Panc1 (cell line): ENCODE measurements around the gene LHX3. TPM values are rescaled to one million over a fixed set of nuclear protein-coding genes. Genes with fewer than 3 reads are reported as not detected.

ENCODE experiments used
- ATAC-seq: fragments of 200-7000 bp; cut with Tn5 transposase; 2 replicates; pipeline ENCODE4 v1.9.1; 2020; ENCODE audit warnings: mild to moderate bottlenecking, moderate library complexity
- BruUV-seq: library from RNA; stranded (reverse); fragments of 400-500 nt; replicated peaks from 2 replicates; lab custom pipeline; 2021; lab: Mats Ljungman, UMichigan
- CTCF ChIA-PET: fragments of 300-600 bp; sonication (Branson Sonifier 250); formaldehyde crosslinking; loops from one replicate; lab custom pipeline; 2022; ENCODE audit warnings: antibody characterized with exemption; lab: Charles Lee
- POLR2A ChIA-PET: fragments of 300-600 bp; sonication (Branson Sonifier 250); formaldehyde crosslinking; loops from one replicate; lab custom pipeline; 2022; ENCODE audit warnings: antibody characterized with exemption; lab: Charles Lee
- DNase-seq: peaks from one replicate; pipeline ENCODE4 v3.0.0-alpha.2; 2010; ENCODE audit warnings: low read depth, low spot score
- H3K27ac ChIP-seq: 2 replicates; pipeline ENCODE4 v1.5.1; 2011; ENCODE audit warnings: mild to moderate bottlenecking, low read length, inconsistent platforms
- H3K27me3 ChIP-seq: fragments of 200-500 bp; sonication (Bioruptor generic); 2 replicates; pipeline ENCODE4 v1.6.0; 2014; ENCODE audit warnings: low read length, inconsistent platforms; ENCODE audit not compliant: control insufficient read depth, insufficient read depth
- H3K36me3 ChIP-seq: fragments of 200-500 bp; sonication (Bioruptor generic); 2 replicates; pipeline ENCODE4 v1.5.1; 2014; ENCODE audit warnings: inconsistent platforms, mild to moderate bottlenecking, low read length, moderate library complexity; ENCODE audit not compliant: control insufficient read depth, insufficient read depth
- H3K4me1 ChIP-seq: 2 replicates; pipeline ENCODE4 v1.5.1; 2011; ENCODE audit warnings: inconsistent platforms, mild to moderate bottlenecking, low read length, moderate library complexity; ENCODE audit not compliant: control insufficient read depth, insufficient read depth
- H3K4me3 ChIP-seq, 2 experiments: 2 replicates each; pipeline ENCODE4 v1.5.1; 2011 to 2012; ENCODE audit warnings: low read depth in 2 of 2, low read length in 2 of 2, mild to moderate bottlenecking in 2 of 2, inconsistent platforms in 1 of 2, moderate library complexity in 1 of 2
- H3K9me3 ChIP-seq: fragments of 200-500 bp; sonication (Bioruptor generic); 2 replicates; pipeline ENCODE4 v1.5.1; 2014; ENCODE audit warnings: low read depth, mild to moderate bottlenecking, inconsistent platforms, low read length, moderate library complexity; ENCODE audit not compliant: control insufficient read depth, insufficient read depth
- POLR2AphosphoS5 ChIP-seq: IDR thresholded peaks from 2 replicates; pipeline ENCODE4 v1.6.1; 2012; ENCODE audit warnings: mild to moderate bottlenecking, low read depth, low read length, moderate library complexity
- SIN3A ChIP-seq: IDR thresholded peaks from 2 replicates; pipeline ENCODE4 v1.6.1; 2012; ENCODE audit warnings: low read depth, mild to moderate bottlenecking, low read length, moderate library complexity, borderline replicate concordance; ENCODE audit not compliant: insufficient read depth
- TCF7L2 ChIP-seq: IDR thresholded peaks from 2 replicates; pipeline ENCODE4 v1.6.1; 2011; ENCODE audit warnings: mild to moderate bottlenecking, low read depth, low read length, inconsistent platforms
- in situ Hi-C: cut with HindIII; loops from 2 replicates; pipeline ENCODE4 v1.10.0; 2016; ENCODE audit warnings: low sequenced_read_pairs, low pct_unique_long_range_greater_than_20kb
- intact Hi-C: fragments of 100-400 bp; cut with micrococcal nuclease; formaldehyde crosslinking; loops from one replicate; pipeline ENCODE4 v1.10.0; 2022; ENCODE audit not compliant: unreplicated experiment
- total RNA-seq: library from RNA; stranded (reverse); gene quantifications from one replicate; pipeline ENCODE4 v1.2.1, GENCODE V29; 2021; ENCODE audit not compliant: unreplicated experiment
- TF ChIP-seq, protein P1 (sequence below): fragments of 450-650 bp; IDR thresholded peaks from 2 replicates; pipeline ENCODE4 v1.5.1; 2017; ENCODE audit warnings: mild to moderate bottlenecking
- TF ChIP-seq, protein P2 (sequence below), 2 experiments: IDR thresholded peaks; 2 replicates each; pipeline ENCODE4 v1.6.1; 2011 to 2012; ENCODE audit warnings: low read depth in 2 of 2, control low read depth in 1 of 2, low read length in 1 of 2, mild to moderate bottlenecking in 1 of 2, moderate library complexity in 1 of 2; ENCODE audit not compliant: insufficient read depth in 1 of 2

The LHX3 gene
- total RNA-seq, 1 experiment from 2014 or later, result 0.13 TPM

DNA sequence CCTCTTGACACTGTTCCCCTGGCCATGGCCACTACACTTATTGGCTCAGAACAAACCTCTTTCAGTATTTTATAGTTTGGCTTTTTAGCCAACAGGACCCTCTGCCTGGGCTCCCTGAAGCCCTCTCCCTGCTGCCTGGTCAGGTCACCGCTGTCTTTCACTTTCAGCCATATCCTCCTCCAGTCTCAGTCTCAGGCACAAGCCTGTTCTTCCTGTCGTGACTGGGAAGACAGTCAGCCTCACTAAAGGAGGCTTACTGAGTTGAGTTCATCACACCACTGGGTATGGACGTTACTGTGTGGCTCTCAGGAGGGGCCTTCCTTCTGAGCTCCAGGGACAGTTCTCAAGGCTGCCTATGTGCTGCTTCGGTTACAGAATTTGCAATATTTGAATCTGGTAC, 38.7 kb upstream of the LHX3 start:
- no TSS peak for BruUV-seq
- Histone ChIP-seq H3K4me3 (no peak overlapping the region), H3K27ac (no peak overlapping the region), H3K36me3 (peaks cover 4% of the 10 kb centered on the region; the same call in 1 of the 2 replicates), H3K4me1 (peaks cover 15% of the 10 kb centered on the region), H3K9me3 (no peaks in the 10 kb centered on the region), H3K27me3 (no peaks in the 10 kb centered on the region)
- ATAC-seq (no peak), DNase-seq (no peak)
- intact Hi-C loops (no loop called here), in situ Hi-C loops (no loop called here)
- POLR2A ChIA-PET, result no interaction called here
- no peak for TF ChIP-seq SIN3A
- TF ChIP-seq, protein P1, sequence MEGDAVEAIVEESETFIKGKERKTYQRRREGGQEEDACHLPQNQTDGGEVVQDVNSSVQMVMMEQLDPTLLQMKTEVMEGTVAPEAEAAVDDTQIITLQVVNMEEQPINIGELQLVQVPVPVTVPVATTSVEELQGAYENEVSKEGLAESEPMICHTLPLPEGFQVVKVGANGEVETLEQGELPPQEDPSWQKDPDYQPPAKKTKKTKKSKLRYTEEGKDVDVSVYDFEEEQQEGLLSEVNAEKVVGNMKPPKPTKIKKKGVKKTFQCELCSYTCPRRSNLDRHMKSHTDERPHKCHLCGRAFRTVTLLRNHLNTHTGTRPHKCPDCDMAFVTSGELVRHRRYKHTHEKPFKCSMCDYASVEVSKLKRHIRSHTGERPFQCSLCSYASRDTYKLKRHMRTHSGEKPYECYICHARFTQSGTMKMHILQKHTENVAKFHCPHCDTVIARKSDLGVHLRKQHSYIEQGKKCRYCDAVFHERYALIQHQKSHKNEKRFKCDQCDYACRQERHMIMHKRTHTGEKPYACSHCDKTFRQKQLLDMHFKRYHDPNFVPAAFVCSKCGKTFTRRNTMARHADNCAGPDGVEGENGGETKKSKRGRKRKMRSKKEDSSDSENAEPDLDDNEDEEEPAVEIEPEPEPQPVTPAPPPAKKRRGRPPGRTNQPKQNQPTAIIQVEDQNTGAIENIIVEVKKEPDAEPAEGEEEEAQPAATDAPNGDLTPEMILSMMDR, result no peak
- CTCF ChIA-PET, result no interaction called here

DNA sequence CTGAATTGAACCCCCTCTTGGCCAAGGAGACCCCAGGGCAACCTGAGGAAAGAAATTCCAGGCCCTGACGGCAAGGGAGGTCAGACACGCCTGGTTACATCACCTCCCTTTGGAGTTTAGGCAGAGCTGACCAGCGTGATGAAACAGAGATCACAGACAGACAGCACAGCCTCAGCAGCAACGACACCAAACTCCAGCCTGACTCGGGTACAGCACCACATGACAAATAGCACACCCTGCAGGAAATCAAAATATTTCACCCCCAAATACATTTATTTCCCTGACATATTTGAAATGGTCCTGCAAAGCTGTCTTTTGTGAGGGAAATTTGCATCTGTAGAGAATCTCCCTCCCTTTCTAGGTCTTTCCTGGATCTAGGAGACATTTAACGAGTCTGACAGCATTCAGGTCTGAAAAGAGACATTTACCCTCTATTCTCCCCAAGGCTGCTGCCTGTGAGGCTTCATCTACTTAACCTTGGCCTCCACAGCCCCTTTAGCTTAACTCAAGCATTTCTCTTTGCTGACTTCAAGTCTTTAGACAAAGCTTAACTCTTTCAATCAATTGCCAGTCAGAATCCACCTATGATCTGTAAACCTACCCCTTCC, 38.1 kb upstream of the LHX3 start:
- TF ChIP-seq, protein P2, sequence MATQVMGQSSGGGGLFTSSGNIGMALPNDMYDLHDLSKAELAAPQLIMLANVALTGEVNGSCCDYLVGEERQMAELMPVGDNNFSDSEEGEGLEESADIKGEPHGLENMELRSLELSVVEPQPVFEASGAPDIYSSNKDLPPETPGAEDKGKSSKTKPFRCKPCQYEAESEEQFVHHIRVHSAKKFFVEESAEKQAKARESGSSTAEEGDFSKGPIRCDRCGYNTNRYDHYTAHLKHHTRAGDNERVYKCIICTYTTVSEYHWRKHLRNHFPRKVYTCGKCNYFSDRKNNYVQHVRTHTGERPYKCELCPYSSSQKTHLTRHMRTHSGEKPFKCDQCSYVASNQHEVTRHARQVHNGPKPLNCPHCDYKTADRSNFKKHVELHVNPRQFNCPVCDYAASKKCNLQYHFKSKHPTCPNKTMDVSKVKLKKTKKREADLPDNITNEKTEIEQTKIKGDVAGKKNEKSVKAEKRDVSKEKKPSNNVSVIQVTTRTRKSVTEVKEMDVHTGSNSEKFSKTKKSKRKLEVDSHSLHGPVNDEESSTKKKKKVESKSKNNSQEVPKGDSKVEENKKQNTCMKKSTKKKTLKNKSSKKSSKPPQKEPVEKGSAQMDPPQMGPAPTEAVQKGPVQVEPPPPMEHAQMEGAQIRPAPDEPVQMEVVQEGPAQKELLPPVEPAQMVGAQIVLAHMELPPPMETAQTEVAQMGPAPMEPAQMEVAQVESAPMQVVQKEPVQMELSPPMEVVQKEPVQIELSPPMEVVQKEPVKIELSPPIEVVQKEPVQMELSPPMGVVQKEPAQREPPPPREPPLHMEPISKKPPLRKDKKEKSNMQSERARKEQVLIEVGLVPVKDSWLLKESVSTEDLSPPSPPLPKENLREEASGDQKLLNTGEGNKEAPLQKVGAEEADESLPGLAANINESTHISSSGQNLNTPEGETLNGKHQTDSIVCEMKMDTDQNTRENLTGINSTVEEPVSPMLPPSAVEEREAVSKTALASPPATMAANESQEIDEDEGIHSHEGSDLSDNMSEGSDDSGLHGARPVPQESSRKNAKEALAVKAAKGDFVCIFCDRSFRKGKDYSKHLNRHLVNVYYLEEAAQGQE (IDR thresholded peaks at IDR 0.05; ENCODE audit: insufficient read depth in 1 of 2, low read depth in 2 of 2, low read length in 1 of 2), result no peak
- no peak for TF ChIP-seq POLR2AphosphoS5
- no peak for TF ChIP-seq TCF7L2
- TF ChIP-seq, protein P1, result no peak
- TF ChIP-seq SIN3A, result no peak
- H3K36me3 ChIP-seq, result peaks cover 4% of the 10 kb centered on the region; the same call in 1 of the 2 replicates
- H3K4me3 ChIP-seq, result no peak overlapping the region
- no peak overlapping the region for H3K27ac ChIP-seq
- no peaks in the 10 kb centered on the region for H3K9me3 ChIP-seq
- ATAC-seq (no peak), DNase-seq (no peak)
- in situ Hi-C loops, result no loop called here
- intact Hi-C loops, result no loop called here
- no peaks in the 10 kb centered on the region for H3K27me3 ChIP-seq
- peaks cover 15% of the 10 kb centered on the region for H3K4me1 ChIP-seq
- BruUV-seq, result no TSS peak
- ChIA-PET POLR2A (no interaction called here), CTCF (no interaction called here)
